Measurements from ENCODE around the gene CHCHD1. TPM values are rescaled to one million over a fixed set of nuclear protein-coding genes. Genes with fewer than 3 reads are reported as not detected.
"Not testable (repeated sequence)": the region's sequence is repeated elsewhere in the genome, so short reads cannot be mapped to it uniquely, and the experiment has no call there.

The CHCHD1 gene
- polyA plus RNA-seq, 12 donors: 20.0 to 48.9 (median 31.4) TPM; not detected in 1

DNA sequence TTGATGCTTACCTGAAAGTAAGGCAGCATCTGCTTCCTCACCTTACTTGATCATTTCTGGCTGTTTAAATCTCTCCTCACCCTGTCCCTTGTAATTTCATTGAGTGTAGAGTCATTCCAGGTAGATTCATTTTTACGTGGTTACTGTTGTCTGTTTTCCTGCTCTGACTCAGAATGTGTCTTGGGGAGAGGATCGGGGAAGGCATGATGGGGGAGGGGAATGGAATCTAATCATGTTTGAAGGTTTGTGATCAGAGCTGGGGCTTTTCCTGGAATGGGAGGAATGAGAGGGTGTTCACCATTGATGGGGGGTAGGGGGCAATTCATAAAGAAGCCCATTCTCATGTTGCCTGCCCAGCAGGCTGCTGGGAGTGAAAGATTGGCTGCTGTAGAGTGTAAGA is 18.9 kb upstream of the CHCHD1 start:
- DNase-seq: no peak

GRCh38 chr10:73763343-73763742 is 18.5 kb upstream of the CHCHD1 start:
- no peak for DNase-seq

DNA sequence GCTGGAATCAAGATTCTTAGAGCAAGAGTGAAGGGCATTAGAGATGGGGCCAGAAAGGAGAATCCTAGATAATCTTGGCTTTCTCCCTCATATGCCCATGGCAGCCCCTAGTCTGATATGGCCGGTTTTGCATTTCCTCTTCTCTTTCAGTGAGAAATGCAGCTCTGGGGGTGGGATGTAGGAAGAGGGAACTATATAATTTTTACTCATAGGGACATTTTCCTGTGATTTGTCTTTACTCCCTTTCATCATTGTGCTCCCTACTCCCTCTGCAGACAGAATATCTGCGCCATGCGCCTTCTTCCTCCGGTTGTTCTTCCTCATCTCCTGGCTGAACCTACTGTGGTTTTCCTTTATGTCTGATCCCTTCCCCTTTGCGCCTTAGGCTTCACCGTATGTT is 16.8 kb upstream of the CHCHD1 start:
- no peak for DNase-seq

- DNase-seq: no peak
Measured at GRCh38 chr10:73768881-73769280, 13.0 kb upstream of the CHCHD1 start.

DNA sequence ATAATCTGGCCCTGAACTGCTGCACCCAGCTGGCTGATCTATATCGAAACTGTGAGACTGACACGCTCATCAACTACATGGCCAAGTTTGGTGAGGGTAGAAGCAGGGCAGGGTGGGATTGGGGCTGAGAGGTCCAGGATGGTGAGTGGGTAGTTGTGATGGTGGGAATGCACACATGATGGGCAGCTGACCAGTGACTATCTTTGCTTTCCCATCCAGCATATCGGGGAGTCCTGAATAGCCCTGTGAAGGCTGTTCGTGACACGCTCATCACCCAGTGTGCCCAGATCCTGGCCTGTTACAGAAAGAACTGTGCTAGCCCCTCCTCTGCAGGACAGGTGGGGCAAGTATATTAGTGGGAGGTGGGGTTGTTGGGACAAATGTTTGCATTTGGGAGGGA is 12.5 kb upstream of the CHCHD1 start:
- DNase-seq: no peak

DNA sequence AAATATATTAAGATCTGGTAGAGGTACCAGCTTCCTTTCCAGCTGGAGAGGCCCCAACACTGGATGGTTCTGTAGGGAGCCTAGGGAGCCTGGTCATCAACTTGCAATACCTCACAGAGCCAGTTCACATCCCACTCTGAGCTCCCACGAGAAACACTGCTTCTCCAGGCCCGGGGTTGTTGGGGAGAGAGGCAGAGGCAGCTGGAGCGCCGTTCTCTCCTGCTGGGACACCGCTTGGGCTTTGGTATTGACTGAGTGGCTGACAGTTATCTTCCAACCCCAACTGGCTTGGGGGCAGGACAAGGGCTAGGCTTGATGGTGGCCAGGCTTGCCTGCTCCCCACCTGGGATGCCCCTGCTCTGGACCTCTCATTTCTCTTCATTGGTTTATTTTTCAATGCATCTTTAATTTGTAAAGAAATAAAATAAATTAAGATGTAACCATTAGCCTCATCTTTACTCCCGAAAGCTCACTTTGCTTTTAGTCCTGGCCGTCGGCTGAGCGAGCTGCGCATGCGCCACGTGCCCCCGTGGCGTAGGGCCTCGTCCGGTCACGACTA is 10.0 kb upstream of the CHCHD1 start:
- peak; percentile 92 for DNase-seq

- DNase-seq: peak; percentile 80
Measured at GRCh38 chr10:73772281-73773151, 9.3 kb upstream of the CHCHD1 start.

GRCh38 chr10:73773152-73773879 is 8.5 kb upstream of the CHCHD1 start:
- DNase-seq: no peak

DNA sequence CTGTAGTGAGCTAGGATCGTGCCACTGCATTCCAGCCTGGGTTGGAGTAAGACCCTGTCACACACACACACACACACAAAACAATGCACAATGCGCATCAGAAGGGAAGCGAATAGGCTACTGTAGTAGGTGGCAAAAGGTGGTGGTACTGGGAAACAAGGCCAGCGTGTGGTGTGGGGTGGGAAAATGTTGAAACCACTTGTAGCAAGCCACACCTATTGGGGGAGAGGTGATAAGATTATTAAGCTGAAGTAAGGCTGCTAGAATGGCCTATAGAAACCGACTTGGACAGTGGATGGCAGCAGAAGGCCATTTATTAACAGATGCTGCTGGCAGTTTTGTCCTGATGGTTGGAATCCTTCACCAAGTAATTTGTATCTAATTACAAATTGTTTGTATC is 7.2 kb upstream of the CHCHD1 start:
- no peak for DNase-seq

DNA sequence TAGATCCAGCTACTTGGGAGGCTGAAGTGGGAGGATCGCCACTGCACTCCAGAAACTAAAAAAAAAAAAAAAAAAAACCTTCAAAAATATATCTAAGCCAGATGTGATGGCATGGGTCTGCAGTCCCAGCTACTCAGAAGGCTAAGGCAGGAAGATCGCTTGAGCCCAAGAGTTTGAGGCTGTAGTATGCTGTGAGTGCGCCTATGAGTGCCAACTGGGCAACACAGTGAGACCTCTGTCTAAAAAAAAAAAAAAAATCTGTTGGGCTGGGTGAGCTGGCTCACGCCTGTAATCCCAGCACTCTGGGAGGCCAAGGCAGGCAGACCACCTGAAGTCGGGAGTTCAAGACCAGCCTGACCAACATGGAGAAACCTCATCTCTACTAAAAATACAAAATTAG is 2.8 kb upstream of the CHCHD1 start:
- no peak for DNase-seq

- DNase-seq: no peak
Measured at GRCh38 chr10:73779539-73780197, 2.2 kb upstream of the CHCHD1 start.

DNA sequence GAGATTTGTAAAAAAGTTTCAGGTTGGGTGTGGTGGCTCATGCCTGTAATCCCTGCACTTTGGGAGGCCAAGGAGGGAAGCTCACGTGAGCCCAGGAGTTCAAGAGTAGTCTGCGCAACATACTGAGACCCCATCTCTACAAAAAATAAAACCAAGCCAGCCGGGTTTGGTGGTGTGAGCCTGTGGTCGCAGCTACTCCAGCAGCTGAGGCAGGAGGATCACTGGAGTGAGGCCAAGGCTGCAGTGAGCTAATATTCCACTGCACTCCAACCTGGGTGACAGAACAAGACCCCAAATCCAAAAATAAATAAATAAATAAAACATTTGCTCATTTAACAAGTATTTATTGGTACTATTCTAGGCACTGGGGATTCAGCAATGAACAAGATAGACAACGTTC is 1.5 kb upstream of the CHCHD1 start:
- DNase-seq: no peak

- DNase-seq: no peak
Measured at GRCh38 chr10:73780966-73781365, 882 bp upstream of the CHCHD1 start.

GRCh38 chr10:73781548-73781878 is 335 bp upstream of the CHCHD1 start:
- DNase-seq: no peak

- no peak for DNase-seq
Measured at GRCh38 chr10:73782749-73783085, 869 bp downstream of the CHCHD1 start.

DNA sequence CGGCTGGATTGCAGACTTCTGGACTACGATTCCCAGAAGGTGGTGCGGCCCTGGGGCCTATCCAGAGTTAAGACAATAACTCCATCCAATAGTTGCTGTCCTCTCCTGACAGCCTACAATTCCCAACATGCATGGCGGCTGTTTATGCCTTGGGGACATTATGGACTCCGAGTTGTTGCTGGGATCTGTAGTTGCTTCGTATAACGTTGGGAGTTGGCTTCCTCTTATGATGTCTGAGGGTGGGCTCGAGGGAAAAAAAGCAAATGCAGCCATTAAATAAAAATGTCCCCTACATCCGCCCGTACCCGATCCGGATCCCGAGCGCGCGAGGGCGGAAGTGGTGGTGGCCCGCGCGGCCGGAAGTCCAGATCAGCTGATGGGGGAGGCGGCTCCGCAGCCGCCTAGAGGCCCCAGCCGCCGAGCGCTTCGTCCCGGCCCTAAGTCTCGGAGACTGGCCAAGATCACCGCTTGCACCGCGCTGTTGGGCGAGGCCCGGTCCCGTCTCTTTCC is 3.4 kb downstream of the CHCHD1 start, which contains the start of gene ZSWIM8:
Gene ZSWIM8 (plus strand): TSS at position 396 of the 510 bp plus-strand sequence. CDS start 273 bp downstream, outside the sequence.
- peak; percentile 96 for DNase-seq

- no peak for DNase-seq
Measured at GRCh38 chr10:73785721-73786511, 4.1 kb downstream of the CHCHD1 start.

GRCh38 chr10:73786512-73786885 is 4.7 kb downstream of the CHCHD1 start:
- DNase-seq: no peak

- DNase-seq: not testable (repeated sequence)
Measured at GRCh38 chr10:73787031-73787800, 5.4 kb downstream of the CHCHD1 start.

- DNase-seq: no peak
Measured at GRCh38 chr10:73788864-73789658, 7.2 kb downstream of the CHCHD1 start.

All from muscle of arm (tissue), 12 donors.